ENCODE measurements around the gene GABRR1. TPM values are rescaled to one million over a fixed set of nuclear protein-coding genes. Genes with fewer than 3 reads are reported as not detected.

GABRR1 gene
- total RNA-seq, 4 donors from 2014 or later, result not detected

GRCh38 chr6:89204096-89204495 lies 13.1 kb downstream of the GABRR1 start:
- TF ChIP-seq, protein P1, sequence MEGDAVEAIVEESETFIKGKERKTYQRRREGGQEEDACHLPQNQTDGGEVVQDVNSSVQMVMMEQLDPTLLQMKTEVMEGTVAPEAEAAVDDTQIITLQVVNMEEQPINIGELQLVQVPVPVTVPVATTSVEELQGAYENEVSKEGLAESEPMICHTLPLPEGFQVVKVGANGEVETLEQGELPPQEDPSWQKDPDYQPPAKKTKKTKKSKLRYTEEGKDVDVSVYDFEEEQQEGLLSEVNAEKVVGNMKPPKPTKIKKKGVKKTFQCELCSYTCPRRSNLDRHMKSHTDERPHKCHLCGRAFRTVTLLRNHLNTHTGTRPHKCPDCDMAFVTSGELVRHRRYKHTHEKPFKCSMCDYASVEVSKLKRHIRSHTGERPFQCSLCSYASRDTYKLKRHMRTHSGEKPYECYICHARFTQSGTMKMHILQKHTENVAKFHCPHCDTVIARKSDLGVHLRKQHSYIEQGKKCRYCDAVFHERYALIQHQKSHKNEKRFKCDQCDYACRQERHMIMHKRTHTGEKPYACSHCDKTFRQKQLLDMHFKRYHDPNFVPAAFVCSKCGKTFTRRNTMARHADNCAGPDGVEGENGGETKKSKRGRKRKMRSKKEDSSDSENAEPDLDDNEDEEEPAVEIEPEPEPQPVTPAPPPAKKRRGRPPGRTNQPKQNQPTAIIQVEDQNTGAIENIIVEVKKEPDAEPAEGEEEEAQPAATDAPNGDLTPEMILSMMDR (IDR thresholded peaks at IDR 0.05; ENCODE audit: low read depth), result no peak

GRCh38 chr6:89200706-89201215 lies 16.4 kb downstream of the GABRR1 start:
- TF ChIP-seq, protein P1 (IDR thresholded peaks at IDR 0.05; ENCODE audit: low read depth), result no peak

DNA sequence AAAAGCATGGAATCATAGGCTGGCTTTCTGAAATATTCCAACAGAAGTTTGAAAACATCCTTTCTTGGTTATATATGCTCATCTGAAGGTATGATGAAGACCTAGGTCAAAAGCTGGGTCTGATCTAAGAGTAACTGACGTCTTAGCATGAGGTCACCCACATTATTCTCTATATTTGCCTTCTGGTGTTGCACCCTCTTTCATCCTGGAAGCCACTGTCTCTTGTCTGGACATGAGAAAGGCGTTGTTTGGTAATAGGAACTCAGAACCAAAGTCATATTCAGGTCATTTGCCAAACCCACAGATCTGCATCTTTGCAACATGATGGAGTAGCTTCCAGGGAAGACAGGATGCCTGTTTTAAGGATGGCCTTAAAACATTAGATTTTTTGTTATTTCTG lies 17.6 kb downstream of the GABRR1 start:
- TF ChIP-seq, protein P1 (IDR thresholded peaks at IDR 0.05; ENCODE audit: low read depth), result no peak

DNA sequence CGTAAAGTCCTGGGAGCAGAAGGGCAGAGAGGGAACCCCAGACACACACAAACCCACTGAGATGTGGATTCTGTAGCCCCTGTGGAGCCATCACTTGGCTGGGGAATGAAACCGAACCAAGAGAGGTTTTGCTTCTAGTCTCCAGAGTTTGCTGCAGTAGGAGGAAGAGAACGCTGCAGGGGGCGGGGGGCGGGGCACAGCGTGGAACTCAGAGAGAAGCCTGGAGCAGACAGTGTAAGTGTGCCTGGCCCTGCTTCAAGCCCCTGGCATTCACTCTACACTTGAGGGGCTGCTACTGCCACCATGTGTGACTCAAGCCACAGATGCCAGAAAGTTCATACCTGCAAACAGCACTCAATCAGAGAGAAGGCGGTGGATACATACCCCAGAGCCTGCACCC lies 18.9 kb downstream of the GABRR1 start:
- TF ChIP-seq, protein P1 (IDR thresholded peaks at IDR 0.05; ENCODE audit: low read depth), result no peak

DNA sequence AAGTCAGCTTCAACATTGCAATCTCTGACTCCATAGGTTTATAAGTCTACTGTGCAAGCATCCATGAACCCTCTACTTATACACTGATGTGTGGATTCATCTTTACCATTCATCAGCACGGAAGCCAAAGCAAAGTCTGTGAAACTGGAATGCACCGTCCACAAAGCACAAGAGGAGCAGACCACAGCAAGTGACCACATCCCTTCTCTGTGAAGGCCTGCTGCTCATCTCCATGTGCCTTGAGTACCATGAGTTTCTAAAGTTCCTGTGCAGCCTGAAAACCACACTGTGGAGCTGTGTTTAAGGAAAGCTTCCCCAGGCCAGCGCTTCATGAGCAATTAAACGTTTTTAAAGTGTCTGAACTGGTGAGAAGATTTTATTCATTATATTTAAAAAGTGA lies 20.0 kb downstream of the GABRR1 start:
- TF ChIP-seq, protein P1 (IDR thresholded peaks at IDR 0.05; ENCODE audit: low read depth), result no peak

DNA sequence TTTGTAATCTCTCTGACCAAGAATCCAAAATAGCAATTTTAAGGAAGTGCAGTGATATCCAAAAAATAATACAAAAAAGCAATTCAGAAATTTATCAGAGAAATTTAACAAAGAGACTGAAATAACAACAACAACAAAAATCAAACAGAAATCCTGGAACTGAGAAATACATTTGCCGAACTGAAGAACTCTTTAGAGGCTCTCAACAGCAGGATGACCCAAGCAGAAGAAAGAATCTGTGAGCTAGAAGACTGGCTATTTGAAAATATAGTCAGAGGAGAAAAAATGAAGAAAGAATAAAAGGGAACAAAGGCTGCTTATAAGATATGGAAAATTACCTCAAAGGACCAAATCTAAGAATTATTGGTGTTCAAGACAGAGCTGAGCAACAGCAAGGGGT lies 22.6 kb downstream of the GABRR1 start:
- TF ChIP-seq, protein P1 (IDR thresholded peaks at IDR 0.05; ENCODE audit: low read depth), result no peak

DNA sequence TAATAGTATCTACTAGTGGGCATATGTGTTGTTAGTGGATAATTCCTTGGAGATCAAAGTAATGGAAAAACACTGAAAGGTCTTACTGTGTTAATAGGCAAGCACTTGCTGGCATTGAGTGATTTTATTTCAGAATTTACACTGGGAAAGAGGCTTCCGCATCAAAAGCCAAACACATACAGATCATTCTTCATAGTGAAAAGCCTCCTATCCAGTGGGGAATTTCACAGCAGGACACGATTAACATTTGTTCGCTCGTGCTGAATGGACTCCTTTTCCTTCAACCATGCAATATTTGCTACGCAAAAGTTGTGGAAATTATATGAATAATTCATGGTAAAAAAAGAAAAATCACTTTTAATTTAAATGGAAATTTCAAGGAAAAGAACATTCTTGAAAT lies 26.4 kb downstream of the GABRR1 start:
- TF ChIP-seq, protein P1 (IDR thresholded peaks at IDR 0.05; ENCODE audit: low read depth), result no peak
